Superior temporal gyrus (tissue), 1 donor: ENCODE measurements around the gene TP53AIP1.

Experiments
- DNase-seq: peaks from one replicate; pipeline ENCODE4 v3.0.0-alpha.2; 2016; ENCODE audit errors: extremely low spot score

Gene TP53AIP1

GRCh38 chr11:128906185-128907050 is 36.3 kb downstream of the TP53AIP1 start:
- DNase-seq, result no peak

GRCh38 chr11:128905345-128906184 is 37.1 kb downstream of the TP53AIP1 start:
- no peak for DNase-seq

- peak; percentile 56 for DNase-seq
Measured at GRCh38 chr11:128904656-128905344, 37.9 kb downstream of the TP53AIP1 start.

DNA sequence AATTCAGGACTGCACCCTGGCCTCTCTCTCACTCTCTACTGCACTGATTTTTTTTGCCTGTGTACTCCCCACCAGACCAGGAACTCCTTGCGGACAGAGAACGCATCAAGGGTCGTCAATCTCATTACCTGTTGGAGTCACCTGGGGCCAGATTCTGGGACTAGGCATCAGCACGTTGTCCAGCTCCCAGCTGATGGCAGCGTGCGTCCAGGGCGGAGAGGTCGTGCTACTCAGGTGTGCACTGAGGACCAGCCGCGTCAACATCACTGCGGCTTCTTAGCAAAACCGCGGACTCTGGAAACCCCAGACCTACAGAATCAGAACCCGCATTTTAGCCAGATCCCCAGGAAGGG is 38.4 kb downstream of the TP53AIP1 start:
- DNase-seq, result no peak

GRCh38 chr11:128903248-128904061 is 39.2 kb downstream of the TP53AIP1 start:
- DNase-seq, result no peak

- DNase-seq, result no peak
Measured at GRCh38 chr11:128902515-128903066, 40.1 kb downstream of the TP53AIP1 start.

GRCh38 chr11:128901653-128902514 is 40.8 kb downstream of the TP53AIP1 start:
- no peak for DNase-seq

- DNase-seq, result no peak
Measured at GRCh38 chr11:128900468-128900867, 42.2 kb downstream of the TP53AIP1 start.

DNA sequence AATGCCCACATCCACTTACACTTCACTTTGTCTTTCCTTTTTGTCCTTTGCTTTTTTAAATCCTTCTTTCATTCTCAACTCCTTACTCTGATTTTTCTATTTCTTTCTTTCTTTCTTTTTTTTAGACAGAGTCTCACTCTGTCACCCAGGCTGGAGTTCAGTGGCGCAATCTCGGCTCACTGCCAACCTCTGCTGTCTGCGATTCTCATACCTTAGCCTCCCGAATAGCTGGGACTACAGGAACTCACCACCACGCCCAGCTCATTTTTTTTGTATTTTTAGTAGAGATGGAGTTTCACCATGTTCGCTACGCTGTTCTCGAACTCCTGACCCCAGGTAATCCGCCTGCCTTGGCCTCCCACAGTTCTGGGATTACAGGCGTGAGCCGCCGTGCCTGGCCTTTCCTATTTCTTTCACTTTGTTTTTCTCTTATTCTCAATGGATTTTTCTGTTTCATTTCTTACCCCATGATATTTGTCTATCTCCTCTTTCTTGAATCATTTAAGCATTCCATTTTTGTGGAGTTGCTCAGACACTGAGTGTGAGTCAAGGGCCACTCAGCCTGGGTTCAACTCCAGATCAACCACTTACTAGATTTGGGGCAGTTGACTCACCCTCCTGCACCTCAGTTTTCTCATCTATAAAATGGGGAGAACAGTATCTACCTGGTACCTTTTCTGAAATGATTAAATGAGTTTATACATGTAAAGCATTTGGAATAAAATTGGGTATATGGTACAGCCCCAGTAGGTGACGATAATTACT is 43.9 kb downstream of the TP53AIP1 start:
- no peak for DNase-seq

- no peak for DNase-seq
Measured at GRCh38 chr11:128897826-128898225, 44.8 kb downstream of the TP53AIP1 start.

DNA sequence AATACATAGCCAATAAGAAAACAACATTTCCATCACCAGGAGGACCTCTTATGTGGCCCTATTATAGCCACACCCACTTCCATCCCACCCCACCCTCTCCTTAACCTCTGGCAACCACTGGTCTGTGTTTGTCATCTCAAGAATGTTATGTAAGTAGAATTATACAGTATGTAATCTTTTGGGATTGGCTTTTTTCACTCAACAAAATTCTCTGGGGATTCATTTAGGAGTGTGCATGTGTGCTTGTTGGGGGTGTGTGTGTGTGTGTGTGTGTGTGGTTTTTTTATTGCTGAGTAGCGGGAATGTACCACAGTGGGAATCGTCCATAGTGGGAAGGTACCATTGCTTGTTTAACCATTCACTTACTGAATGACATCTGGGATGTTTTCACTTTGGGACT is 46.3 kb downstream of the TP53AIP1 start:
- no peak for DNase-seq

GRCh38 chr11:128895526-128895925 is 47.1 kb downstream of the TP53AIP1 start:
- DNase-seq, result no peak

- no peak for DNase-seq
Measured at GRCh38 chr11:128894685-128895084, 48.0 kb downstream of the TP53AIP1 start.

GRCh38 chr11:128894286-128894681 is 48.4 kb downstream of the TP53AIP1 start:
- no peak for DNase-seq

- no peak for DNase-seq
Measured at GRCh38 chr11:128893578-128894285, 48.9 kb downstream of the TP53AIP1 start.

GRCh38 chr11:128892866-128893565 is 49.7 kb downstream of the TP53AIP1 start:
- no peak for DNase-seq

DNA sequence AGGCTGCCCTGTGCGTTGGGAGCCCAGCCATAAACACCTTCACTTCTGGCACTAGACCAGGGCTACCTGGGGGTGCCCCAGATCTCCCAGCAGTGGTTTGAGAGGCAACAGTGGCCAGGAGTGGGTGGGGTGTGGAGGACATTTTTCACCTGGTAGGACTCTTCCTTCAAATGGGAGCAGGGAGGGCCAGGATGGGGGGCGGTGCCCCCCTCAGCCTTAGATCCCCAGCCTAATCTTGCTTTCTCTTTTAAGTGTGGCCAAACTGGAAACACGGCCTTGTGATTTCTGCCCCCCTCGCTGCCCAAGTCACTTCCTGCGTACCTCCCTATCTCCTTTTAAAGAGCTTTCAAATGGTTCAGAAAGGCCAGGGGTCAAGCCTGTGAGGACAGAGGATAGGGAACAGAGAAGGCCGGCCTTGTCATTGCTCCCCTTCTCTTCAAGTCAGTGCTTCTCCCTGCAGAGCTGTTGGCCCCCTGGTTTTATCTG is 50.7 kb downstream of the TP53AIP1 start:
- no peak for DNase-seq
